ENCODE measurements around the gene CKAP4. TPM values are rescaled to one million over a fixed set of nuclear protein-coding genes. Genes with fewer than 3 reads are reported as not detected.

The CKAP4 gene
- total and polyA plus RNA-seq, 2 of the 13 experiments (the other 11 are each of a cell fraction or from before 2014, with no cell fraction given): 39.2 to 70.2 TPM

DNA sequence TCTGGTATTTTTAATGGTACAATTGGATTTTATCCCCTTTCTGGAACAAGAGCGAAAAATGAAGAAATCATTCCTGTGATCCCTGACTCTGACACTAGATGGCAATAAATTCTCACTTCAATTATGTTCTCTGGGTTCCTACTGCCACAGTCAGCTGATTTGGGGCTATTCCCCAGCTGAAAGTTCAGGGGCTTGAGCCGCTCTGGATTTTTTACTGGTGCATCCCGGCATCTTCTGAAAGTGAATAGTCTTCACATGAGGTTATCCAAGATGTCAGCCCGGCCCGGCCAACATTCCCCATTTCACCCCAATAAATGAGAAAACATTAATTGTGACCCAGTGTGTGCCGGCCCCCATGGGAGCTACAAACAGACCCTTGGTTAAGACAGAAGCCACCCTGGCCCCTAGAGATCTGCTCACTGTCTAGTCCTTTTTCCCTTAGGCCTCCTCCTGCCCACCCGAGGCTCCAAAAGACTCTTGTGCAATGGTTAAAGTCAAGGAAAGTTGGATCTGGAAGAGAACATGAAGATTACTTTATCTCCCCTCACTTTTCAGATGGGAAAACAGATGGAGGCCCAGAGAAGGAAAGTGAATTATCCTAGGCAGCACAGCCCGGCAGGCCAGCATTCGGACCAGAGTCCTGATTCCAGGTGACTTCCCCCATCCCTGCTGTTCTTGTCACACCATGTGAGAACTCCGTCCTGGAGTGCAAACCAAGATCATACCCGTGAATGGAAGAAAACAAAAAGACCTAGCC, 20.8 kb downstream of the CKAP4 start (continued):
- no peak for TF ChIP-seq KLF11 (CRISPR knock-in tag; IDR thresholded peaks at IDR 0.05)
- TF ChIP-seq ZNF20 (CRISPR knock-in tag; IDR thresholded peaks at IDR 0.05): no peak
- no peak for TF ChIP-seq ZNF674 (CRISPR knock-in tag; IDR thresholded peaks at IDR 0.05; ENCODE audit: low read depth)
- TF ChIP-seq, protein P1, sequence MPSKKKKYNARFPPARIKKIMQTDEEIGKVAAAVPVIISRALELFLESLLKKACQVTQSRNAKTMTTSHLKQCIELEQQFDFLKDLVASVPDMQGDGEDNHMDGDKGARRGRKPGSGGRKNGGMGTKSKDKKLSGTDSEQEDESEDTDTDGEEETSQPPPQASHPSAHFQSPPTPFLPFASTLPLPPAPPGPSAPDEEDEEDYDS (CRISPR knock-in tag; IDR thresholded peaks at IDR 0.05): no peak
- TF ChIP-seq ZFP62 (CRISPR knock-in tag; IDR thresholded peaks at IDR 0.05): no peak
- no peak for TF ChIP-seq CENPX (CRISPR knock-in tag; IDR thresholded peaks at IDR 0.05)
- no peak for TF ChIP-seq STAT5B (CRISPR knock-in tag; IDR thresholded peaks at IDR 0.05)
- TF ChIP-seq, protein P2, sequence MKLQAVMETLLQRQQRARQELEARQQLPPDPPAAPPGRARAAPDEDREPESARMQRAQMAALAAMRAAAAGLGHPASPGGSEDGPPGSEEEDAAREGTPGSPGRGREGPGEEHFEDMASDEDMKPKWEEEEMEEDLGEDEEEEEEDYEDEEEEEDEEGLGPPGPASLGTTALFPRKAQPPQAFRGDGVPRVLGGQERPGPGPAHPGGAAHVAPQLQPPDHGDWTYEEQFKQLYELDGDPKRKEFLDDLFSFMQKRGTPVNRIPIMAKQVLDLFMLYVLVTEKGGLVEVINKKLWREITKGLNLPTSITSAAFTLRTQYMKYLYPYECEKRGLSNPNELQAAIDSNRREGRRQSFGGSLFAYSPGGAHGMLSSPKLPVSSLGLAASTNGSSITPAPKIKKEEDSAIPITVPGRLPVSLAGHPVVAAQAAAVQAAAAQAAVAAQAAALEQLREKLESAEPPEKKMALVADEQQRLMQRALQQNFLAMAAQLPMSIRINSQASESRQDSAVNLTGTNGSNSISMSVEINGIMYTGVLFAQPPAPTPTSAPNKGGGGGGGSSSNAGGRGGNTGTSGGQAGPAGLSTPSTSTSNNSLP (IDR thresholded peaks at IDR 0.05; ENCODE audit: low read depth, low read length): 0 out of 2 replicates have a peak, but pooled peaks have one; percentile 8
- TF ChIP-seq TEAD3 (CRISPR knock-in tag; optimal IDR thresholded peaks at IDR 0.05; ENCODE audit: borderline replicate concordance): no peak
- TF ChIP-seq ZNF768 (CRISPR knock-in tag; IDR thresholded peaks at IDR 0.05): peak; percentile 80
- TF ChIP-seq MEF2D (CRISPR knock-in tag; IDR thresholded peaks at IDR 0.05): no peak
- no peak for TF ChIP-seq HOXA9 (CRISPR knock-in tag; IDR thresholded peaks at IDR 0.05; ENCODE audit: borderline replicate concordance)
- TF ChIP-seq, protein P3, sequence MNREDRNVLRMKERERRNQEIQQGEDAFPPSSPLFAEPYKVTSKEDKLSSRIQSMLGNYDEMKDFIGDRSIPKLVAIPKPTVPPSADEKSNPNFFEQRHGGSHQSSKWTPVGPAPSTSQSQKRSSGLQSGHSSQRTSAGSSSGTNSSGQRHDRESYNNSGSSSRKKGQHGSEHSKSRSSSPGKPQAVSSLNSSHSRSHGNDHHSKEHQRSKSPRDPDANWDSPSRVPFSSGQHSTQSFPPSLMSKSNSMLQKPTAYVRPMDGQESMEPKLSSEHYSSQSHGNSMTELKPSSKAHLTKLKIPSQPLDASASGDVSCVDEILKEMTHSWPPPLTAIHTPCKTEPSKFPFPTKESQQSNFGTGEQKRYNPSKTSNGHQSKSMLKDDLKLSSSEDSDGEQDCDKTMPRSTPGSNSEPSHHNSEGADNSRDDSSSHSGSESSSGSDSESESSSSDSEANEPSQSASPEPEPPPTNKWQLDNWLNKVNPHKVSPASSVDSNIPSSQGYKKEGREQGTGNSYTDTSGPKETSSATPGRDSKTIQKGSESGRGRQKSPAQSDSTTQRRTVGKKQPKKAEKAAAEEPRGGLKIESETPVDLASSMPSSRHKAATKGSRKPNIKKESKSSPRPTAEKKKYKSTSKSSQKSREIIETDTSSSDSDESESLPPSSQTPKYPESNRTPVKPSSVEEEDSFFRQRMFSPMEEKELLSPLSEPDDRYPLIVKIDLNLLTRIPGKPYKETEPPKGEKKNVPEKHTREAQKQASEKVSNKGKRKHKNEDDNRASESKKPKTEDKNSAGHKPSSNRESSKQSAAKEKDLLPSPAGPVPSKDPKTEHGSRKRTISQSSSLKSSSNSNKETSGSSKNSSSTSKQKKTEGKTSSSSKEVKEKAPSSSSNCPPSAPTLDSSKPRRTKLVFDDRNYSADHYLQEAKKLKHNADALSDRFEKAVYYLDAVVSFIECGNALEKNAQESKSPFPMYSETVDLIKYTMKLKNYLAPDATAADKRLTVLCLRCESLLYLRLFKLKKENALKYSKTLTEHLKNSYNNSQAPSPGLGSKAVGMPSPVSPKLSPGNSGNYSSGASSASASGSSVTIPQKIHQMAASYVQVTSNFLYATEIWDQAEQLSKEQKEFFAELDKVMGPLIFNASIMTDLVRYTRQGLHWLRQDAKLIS (CRISPR knock-in tag; IDR thresholded peaks at IDR 0.05): no peak
- TF ChIP-seq, protein P4, sequence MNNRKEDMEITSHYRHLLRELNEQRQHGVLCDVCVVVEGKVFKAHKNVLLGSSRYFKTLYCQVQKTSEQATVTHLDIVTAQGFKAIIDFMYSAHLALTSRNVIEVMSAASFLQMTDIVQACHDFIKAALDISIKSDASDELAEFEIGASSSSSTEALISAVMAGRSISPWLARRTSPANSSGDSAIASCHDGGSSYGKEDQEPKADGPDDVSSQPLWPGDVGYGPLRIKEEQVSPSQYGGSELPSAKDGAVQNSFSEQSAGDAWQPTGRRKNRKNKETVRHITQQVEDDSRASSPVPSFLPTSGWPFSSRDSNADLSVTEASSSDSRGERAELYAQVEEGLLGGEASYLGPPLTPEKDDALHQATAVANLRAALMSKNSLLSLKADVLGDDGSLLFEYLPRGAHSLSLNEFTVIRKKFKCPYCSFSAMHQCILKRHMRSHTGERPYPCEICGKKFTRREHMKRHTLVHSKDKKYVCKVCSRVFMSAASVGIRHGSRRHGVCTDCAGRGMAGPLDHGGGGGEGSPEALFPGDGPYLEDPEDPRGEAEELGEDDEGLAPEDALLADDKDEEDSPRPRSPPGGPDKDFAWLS (CRISPR knock-in tag; IDR thresholded peaks at IDR 0.05; ENCODE audit: borderline replicate concordance): 0 out of 2 replicates have a peak, but pooled peaks have one; percentile 45
- TF ChIP-seq RFX5 (IDR thresholded peaks at IDR 0.05; ENCODE audit: low read depth, low read length): no peak
- TF ChIP-seq MIXL1 (CRISPR knock-in tag; IDR thresholded peaks at IDR 0.05): peak; percentile 76; the same call in 1 of the 2 replicates
- TF ChIP-seq ZKSCAN1 (IDR thresholded peaks at IDR 0.05; ENCODE audit: low read length): no peak
- TF ChIP-seq MAFK (conservative IDR thresholded peaks at IDR 0.05 in 1 of 2, IDR thresholded peaks at IDR 0.05 in 1 of 2; ENCODE audit: low read length in 2 of 2): peak; percentile 46 to 48; a peak in 3 of 4 replicates
- TF ChIP-seq PPARG (CRISPR knock-in tag; conservative IDR thresholded peaks at IDR 0.05): no peak
- TF ChIP-seq KLF9 (CRISPR knock-in tag; IDR thresholded peaks at IDR 0.05; ENCODE audit: low read depth): no peak
- TF ChIP-seq POLR2A (IDR thresholded peaks at IDR 0.05; ENCODE audit: insufficient read depth in 1 of 2, low read depth in 2 of 2, low read length in 2 of 2): no peak
- no peak for TF ChIP-seq FOXC1 (CRISPR knock-in tag; IDR thresholded peaks at IDR 0.05; ENCODE audit: borderline replicate concordance)
- TF ChIP-seq ZFP36L2 (CRISPR knock-in tag; IDR thresholded peaks at IDR 0.05): no peak
- TF ChIP-seq ZNF607 (CRISPR knock-in tag; IDR thresholded peaks at IDR 0.05; ENCODE audit: borderline replicate concordance): 0 out of 2 replicates have a peak, but pooled peaks have one; percentile 22
- no peak for TF ChIP-seq DNMT1 (CRISPR knock-in tag; IDR thresholded peaks at IDR 0.05)

Data from HepG2 (cell line).